Measurements from ENCODE around the gene TGFB2.

- TF ChIP-seq CTCF (IDR thresholded peaks at IDR 0.05) (no peak), EZH2 (IDR thresholded peaks at IDR 0.05; ENCODE audit: borderline replicate concordance, insufficient read depth, low read depth, low read length, poor library complexity, severe bottlenecking) (no peak)
These were observed 43.9 kb upstream of the TGFB2 start for GRCh38 chr1:218301217-218301616.
